Muscle of back (tissue), 11 donors: ENCODE measurements around the gene SLC12A4. TPM values are rescaled to one million over a fixed set of nuclear protein-coding genes. Genes with fewer than 3 reads are reported as not detected.
"Not testable (repeated sequence)": the region's sequence is repeated elsewhere in the genome, so short reads cannot be mapped to it uniquely, and the experiment has no call there.

Experiments
- DNase-seq, 3 donors: peaks; one replicate each; pipeline versions ENCODE4 v3.0.0 to v3.0.0-alpha.2; 2013
- polyA plus RNA-seq, 10 donors: library from polyadenylated mRNA; unstranded; fragments of 120-200 nt; gene quantifications; one replicate each; pipeline ENCODE4 v1.2.1, GENCODE V29; 2013; ENCODE audit not compliant: insufficient read length in 10 of 10

SLC12A4 gene
- polyA plus RNA-seq, 10 donors: 29.8 to 56.0 (median 40.7) TPM

DNA sequence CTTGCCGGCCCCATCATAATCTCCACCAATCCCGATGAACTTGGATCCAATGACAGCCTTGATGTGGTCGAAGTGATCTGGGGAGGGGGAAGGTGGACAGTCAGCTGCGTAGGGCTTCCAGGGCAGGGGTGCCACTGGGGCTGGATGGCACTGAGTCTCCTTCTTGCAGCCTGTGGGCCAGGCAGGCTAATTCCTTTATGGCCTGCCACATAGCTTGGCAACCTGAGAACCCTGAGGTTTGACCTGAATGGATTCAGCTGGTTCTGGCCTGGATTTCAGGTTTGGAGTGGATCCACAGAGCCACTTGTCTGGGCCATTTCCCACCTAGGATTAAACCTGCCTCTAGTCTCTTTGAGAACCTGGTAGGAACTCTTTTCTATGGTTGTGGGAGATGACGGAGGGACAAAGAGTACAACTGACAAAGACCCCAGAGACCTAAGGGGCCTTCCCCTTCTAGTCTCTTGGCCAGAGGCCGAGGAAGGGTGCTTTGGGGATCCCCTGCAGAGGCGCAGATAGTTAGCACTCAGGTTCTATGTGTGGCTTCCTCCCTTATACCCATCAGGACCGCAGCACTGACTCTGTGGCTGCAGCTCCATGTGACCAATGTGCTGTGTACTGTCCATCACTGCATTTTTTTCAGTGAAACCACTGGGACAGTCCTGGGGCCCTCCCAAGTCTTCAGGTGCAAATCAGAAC lies 21.0 kb upstream of the SLC12A4 start:
- no peak for DNase-seq

- DNase-seq: no peak
These were observed 20.2 kb upstream of the SLC12A4 start for GRCh38 chr16:67988675-67989074.

DNA sequence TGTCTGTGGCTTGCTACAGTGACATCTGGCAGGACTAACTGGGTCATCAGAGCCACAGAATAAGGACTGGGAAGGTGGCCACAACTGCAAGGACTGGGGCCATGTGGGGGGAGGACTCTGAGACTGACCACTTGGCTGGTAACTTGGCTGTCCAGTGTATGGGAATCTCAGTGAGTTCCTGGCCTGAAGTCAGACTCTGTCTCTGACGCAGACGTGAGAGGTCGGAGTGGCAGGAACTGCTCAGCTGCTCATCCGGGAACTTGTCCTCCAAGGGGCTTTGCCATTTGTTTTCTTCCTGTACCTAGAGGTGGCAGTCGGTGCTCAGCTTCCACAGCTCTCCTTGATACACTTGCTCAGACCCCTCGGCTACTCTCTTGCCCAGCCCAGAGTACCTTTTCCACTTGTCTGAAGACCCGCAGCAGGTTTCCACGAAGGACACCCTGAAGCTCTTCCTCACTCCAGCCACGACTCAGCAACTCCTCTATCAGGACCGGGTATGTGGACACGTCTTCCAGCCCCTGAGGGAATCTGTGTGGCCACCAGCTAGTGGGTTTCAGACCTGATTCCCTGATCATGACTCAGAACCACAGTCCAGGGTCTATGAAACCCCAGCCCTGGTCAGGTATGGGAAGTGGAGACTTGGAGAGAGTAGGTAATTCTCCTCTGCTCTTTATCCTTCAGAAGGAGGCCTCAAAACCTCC lies 19.2 kb upstream of the SLC12A4 start:
- DNase-seq: peak in 1 of 3 donors; percentile 34

DNA sequence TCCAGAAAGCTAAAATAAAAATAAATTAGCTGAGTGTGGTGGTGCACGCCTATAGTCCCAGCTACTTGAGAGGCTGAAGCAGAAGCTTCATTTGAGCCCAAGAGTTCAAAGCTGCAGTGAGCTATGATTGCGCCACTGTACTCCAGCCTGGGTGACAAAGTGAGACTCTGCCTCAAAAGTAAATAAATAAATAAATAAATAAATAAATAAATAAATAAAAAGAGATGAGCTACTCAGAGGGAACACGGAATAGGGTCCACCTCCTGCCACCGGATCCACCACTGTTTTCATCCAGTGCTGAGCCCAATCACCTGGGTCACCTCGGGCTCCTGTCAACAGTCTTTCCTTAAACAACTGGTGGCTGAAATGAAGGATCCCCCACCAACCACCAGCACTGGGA lies 18.5 kb upstream of the SLC12A4 start:
- DNase-seq: no peak

- DNase-seq: no peak
These were observed 13.7 kb upstream of the SLC12A4 start for GRCh38 chr16:67982011-67982696.

DNA sequence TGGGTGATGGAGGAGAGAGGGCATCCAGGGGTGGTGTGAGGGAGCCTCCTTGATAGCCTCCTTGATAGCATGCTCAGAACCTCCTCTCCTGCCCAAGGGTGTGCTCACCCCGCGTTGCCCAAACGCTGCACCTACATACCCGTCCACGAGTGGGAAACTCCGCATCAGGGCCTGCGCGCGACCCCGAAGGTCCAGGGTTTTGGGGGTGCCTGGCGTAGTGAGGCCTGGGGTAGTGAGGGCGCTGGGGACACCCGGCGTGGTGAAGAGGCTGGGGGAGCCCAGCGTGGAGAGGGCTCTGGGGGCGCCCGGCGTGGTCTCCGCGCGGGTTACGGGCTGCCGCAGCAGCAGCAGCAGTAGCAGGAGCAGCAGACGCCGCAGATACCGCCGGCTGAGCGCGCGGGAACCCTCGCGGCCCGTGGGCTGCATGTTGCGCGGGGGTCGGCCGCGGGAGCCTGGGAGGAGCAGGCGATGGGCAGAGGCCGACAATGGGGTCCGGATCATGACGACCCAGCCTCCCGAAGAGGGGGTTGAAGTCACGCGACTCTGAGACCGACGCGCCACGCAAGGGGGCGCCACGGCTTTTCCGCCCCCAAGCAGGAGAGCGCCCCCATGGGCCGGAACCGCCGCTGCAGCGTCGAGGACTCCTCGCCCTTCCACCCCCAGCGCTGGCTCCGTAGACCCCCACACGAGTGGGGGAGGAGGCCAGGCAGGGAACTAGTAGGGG lies 11.7 kb upstream of the SLC12A4 start, which contains the start of gene DPEP3:
DPEP3 (minus strand) TSS at position 545 of the 724 bp plus-strand sequence; CDS start at position 426, 119 bp downstream.
- no peak for DNase-seq

DNA sequence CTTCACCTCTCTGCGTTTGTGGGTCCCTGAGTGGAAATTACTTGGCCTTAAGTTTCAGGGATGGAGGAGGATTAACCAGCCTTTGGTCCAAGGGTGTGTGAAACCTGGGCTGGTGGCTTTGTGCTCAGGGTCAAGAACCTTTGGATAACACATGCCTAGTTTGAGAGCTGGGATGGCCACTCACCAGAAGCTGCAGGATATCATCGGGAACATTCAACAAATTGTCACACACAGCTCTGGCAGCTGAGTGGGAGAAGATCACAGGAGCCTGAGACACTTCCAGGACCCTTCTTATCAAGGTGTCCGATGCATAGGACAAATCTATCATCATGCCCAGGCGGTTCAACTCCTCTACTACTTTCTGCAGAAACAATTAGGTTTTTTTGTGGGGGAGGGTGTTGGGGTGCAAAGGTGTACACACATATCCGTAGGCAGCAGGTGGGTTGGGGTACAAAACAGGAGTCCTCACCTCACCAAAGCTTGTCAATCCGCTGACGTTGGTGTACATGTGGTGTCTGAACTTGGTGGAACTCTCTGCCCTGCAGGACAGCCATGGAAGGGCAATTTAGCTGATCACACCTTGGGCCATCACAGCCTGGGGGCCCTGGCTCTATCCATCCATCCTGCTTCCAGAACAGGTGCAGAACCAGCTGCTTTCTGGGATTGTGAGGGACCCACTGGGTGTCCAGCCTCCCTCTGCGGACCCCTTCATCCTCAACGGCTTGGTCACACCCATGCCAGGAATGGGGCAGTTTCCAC lies 9.2 kb upstream of the SLC12A4 start:
- no peak for DNase-seq

DNA sequence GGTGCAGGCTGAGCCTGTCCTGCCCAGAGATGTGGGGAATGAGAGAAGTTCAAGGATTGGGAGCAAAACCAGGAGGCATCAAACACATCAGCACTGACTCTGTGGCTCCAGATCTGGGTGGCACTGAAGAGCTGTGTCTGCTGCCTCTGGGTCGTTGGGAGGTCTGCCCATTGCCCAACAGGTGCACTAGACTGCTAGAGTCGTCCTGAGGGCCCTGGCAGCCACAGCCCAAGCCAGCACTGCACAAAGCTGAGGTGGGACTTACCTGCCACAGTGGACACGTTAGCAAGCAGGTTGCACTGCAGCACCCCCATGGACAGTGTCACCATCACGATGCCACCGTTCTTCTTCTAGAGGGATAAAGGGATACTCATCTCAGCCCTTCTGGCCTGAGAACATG lies 8.6 kb upstream of the SLC12A4 start:
- DNase-seq: no peak

GRCh38 chr16:67976205-67976604 lies 7.8 kb upstream of the SLC12A4 start:
- no peak for DNase-seq

DNA sequence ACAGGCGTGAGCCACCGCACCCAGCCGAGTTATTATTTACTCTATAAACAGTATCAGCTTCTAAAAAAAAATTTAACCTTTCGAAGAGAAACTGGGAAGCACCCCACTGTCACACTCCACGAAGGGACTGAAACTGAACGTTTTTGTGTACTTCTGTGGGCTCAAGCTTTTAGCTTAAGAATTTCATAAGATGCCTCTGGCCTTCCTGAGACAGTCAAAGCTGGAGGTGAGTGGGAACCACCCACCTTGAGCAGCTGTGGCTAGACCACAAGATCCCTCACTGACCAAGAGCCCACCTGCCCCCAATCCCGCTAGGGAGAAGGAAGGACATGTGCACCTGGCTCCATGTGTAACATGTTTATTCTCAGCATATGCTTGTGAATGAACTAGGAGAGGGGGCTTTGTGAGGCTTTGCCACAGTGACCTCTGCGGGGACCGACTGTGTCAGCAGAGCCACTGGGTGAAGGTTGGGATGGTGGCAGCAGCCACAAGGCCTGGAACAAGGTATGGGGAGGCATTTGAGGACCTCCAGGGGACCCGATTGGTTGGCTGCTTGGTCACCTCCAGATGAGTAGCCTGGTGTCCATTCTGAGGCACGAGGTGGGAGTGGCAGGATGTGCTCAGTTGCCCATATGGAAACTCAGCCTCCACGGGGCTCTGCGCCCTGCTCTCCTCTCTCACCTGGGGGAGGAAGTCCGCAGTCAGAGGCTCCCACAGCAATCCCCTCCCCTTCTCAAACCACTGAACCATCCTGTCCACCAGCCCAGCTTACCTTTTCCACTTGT lies 7.1 kb upstream of the SLC12A4 start:
- no peak for DNase-seq

- not testable (repeated sequence) for DNase-seq
These were observed 3.8 kb upstream of the SLC12A4 start for GRCh38 chr16:67972285-67972684.

- no peak for DNase-seq
These were observed 2.7 kb upstream of the SLC12A4 start for GRCh38 chr16:67971111-67971510.

- peak in 1 of 3 donors; percentile 71 for DNase-seq
These were observed 1.0 kb upstream of the SLC12A4 start for GRCh38 chr16:67969254-67970039.

GRCh38 chr16:67967958-67968399 lies 458 bp downstream of the SLC12A4 start:
- DNase-seq: peak in 2 of 3 donors; percentile 64 to 82

DNA sequence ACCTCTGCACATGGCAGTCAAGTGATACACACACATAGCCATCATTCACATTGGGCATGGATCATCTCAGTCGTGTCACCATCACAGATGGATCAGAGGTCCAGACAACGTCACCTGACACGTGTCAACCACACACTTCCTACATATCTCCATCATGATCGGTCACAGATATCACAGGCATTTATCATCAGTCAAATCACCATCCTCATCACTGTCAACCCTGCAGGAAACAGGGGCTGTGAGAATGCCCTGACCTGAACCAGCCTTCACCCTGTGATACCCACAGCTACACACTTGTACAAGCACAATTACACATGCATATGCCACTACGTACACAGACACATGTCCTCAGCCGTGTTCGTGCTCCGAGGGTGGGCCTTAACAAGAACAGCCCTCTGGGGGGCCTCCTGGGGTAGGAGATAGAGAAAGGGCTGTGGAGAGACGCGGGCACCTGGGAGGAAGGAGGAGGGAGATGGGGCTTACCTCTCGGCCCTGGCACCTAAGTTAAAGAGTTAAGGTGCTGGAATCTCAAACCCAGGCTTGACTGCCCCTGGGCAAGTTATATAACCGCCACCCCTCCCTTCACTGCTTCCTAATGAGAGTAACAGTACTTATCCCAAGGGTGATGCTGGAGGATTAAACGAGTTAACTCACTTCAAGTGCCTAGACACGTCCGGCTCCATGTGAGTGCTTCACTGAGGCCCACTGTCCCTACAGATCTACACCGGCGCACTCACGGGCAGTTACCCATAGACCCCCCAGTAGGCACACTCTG lies 1.1 kb downstream of the SLC12A4 start:
- peak in 1 of 3 donors; percentile 42 for DNase-seq

DNA sequence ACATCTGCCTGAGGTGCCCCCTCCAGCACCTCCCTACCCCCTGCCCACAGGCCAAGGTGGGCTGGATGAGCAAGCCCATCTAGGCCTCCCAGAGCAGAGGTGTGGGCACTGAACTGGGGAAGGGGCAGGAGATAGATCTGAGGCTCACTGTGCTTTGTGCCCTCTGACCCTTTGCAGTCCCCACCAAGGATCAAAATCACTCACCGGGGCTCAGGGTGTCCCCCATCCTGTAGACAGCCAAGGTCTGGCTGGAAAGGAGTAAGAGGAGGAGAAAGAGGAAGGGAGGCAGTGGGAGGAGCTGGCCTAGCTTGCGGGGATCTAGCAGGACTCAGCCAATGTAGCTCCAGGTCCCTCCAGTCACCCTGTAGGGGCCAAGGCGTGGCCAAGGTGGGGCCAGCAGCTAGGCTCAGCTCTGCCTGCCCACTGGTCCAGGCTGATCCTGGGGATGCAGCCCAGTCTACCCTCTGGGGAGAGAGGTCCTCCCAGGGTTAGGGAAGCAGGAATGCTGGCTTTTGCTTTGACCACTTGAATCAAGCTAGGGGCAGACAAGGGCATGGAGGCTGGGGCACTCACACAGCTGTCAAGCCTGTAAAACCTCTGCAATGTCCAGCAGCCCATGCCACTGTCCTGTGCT lies 1.8 kb downstream of the SLC12A4 start:
- DNase-seq: no peak

DNA sequence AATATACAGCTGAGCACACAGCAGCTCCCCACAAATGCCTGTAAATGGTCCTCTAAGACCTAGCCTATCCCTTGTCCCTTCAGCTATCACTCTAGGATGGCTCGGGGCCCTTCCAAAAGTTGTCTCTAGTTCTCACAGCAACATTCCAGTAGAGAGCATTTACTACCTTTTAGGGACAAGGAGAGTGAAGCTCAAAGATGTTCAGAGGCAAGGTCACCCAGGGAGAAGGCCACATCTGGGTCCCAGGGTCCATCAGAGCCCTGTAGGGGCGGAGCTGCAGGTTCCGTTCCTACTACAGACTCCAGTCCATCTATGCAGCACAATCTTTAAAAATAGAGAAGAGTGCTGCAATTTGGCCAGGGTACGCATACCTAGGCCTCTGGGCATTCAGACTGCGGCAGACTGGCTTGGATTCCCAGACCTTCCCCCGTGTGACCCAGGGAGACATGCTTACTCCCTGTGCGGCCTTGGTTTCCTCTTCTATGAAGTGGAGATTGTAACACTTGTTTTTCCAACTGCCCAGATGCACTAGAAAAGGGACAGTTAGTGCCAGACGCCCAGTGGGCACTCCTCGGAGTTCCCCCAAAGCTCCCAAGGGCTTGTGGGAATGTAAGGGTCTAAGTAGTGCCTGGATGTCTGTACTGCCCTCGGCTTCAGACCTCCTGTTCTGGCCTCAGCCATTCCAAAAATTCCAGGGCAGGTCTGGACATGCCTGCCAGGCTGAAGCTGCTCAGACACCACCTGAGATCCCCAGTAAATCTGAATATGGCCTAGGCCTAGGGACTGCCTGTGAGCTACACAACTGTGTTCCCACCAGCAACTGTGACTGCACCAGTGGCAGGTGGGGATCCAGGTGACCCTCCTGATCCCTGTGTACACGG lies 2.5 kb downstream of the SLC12A4 start:
- no peak for DNase-seq
